BLaER1 (cell line): ENCODE data around the gene ATRN.

Experiments
- H3K27ac ChIP-seq: shearing (Covaris generic); formaldehyde crosslinking; 2 replicates; pipeline ENCODE4 v1.8.1; 2022
- H3K27me3 ChIP-seq: shearing (Covaris generic); formaldehyde crosslinking; 2 replicates; pipeline ENCODE4 v1.8.1; 2022
- H3K36me3 ChIP-seq: shearing (Covaris generic); formaldehyde crosslinking; 2 replicates; pipeline ENCODE4 v1.8.1; 2022
- H3K4me1 ChIP-seq: shearing (Covaris generic); formaldehyde crosslinking; 2 replicates; pipeline ENCODE4 v1.8.1; 2022
- H3K4me2 ChIP-seq: shearing (Covaris generic); formaldehyde crosslinking; 2 replicates; pipeline ENCODE4 v1.8.1; 2022
- H3K4me3 ChIP-seq: shearing (Covaris generic); formaldehyde crosslinking; 2 replicates; pipeline ENCODE4 v1.8.1; 2022
- H3K9ac ChIP-seq: shearing (Covaris generic); formaldehyde crosslinking; 2 replicates; pipeline ENCODE4 v1.8.1; 2022
- H3K9me3 ChIP-seq: shearing (Covaris generic); formaldehyde crosslinking; 2 replicates; pipeline ENCODE4 v1.8.1; 2022
- H4K20me1 ChIP-seq: shearing (Covaris generic); formaldehyde crosslinking; 2 replicates; pipeline ENCODE4 v1.8.1; 2022
- Cebpa-rat ChIP-seq: shearing (Covaris generic); IDR thresholded peaks from 2 replicates; pipeline ENCODE4 v1.8.1; 2022

ATRN gene

GRCh38 chr20:3446779-3447178 lies 24.0 kb upstream of the ATRN start:
- no peaks in the 10 kb centered on the region for H3K36me3 ChIP-seq
- no peak for TF ChIP-seq Cebpa-rat
- H3K27me3 ChIP-seq, result no peaks in the 10 kb centered on the region
- no peak overlapping the region for H3K27ac ChIP-seq
- H3K4me1 ChIP-seq, result no peaks in the 10 kb centered on the region
- no peak overlapping the region for H3K4me3 ChIP-seq
- no peaks in the 10 kb centered on the region for H3K9me3 ChIP-seq
- no peaks in the 10 kb centered on the region for H4K20me1 ChIP-seq
- no peak overlapping the region for H3K4me2 ChIP-seq
- H3K9ac ChIP-seq, result no peak overlapping the region

GRCh38 chr20:3447321-3447720 lies 23.5 kb upstream of the ATRN start:
- Histone ChIP-seq H3K4me3 (no peak overlapping the region), H3K4me1 (no peaks in the 10 kb centered on the region), H3K36me3 (no peaks in the 10 kb centered on the region), H3K9me3 (no peaks in the 10 kb centered on the region), H4K20me1 (no peaks in the 10 kb centered on the region), H3K9ac (no peak overlapping the region), H3K27ac (no peak overlapping the region), H3K4me2 (no peak overlapping the region), H3K27me3 (no peaks in the 10 kb centered on the region)
- no peak for TF ChIP-seq Cebpa-rat

- no peaks in the 10 kb centered on the region for H3K27me3 ChIP-seq
- H3K27ac ChIP-seq, result no peak overlapping the region
- no peaks in the 10 kb centered on the region for H3K36me3 ChIP-seq
- no peak overlapping the region for H3K4me3 ChIP-seq
- no peaks in the 10 kb centered on the region for H3K4me1 ChIP-seq
- no peaks in the 10 kb centered on the region for H4K20me1 ChIP-seq
- H3K9me3 ChIP-seq, result no peaks in the 10 kb centered on the region
- H3K4me2 ChIP-seq, result no peak overlapping the region
- no peak for TF ChIP-seq Cebpa-rat
- H3K9ac ChIP-seq, result no peak overlapping the region
Observed at GRCh38 chr20:3449319-3449718, 21.5 kb upstream of the ATRN start.

GRCh38 chr20:3452136-3452535 lies 18.7 kb upstream of the ATRN start:
- Histone ChIP-seq H3K4me1 (no peaks in the 10 kb centered on the region), H3K9me3 (no peaks in the 10 kb centered on the region), H3K9ac (no peak overlapping the region), H3K27me3 (no peaks in the 10 kb centered on the region), H3K4me2 (no peak overlapping the region), H3K36me3 (no peaks in the 10 kb centered on the region), H3K4me3 (no peak overlapping the region), H3K27ac (no peak overlapping the region), H4K20me1 (no peaks in the 10 kb centered on the region)
- no peak for TF ChIP-seq Cebpa-rat

GRCh38 chr20:3452690-3453089 lies 18.1 kb upstream of the ATRN start:
- H3K9me3 ChIP-seq, result no peaks in the 10 kb centered on the region
- H3K9ac ChIP-seq, result no peak overlapping the region
- no peaks in the 10 kb centered on the region for H3K4me1 ChIP-seq
- no peaks in the 10 kb centered on the region for H3K27me3 ChIP-seq
- no peak overlapping the region for H3K4me2 ChIP-seq
- no peak overlapping the region for H3K4me3 ChIP-seq
- H3K36me3 ChIP-seq, result no peaks in the 10 kb centered on the region
- H4K20me1 ChIP-seq, result no peaks in the 10 kb centered on the region
- no peak for TF ChIP-seq Cebpa-rat
- no peak overlapping the region for H3K27ac ChIP-seq

GRCh38 chr20:3454831-3455230 lies 16.0 kb upstream of the ATRN start:
- no peaks in the 10 kb centered on the region for H3K27me3 ChIP-seq
- no peaks in the 10 kb centered on the region for H3K36me3 ChIP-seq
- H3K4me1 ChIP-seq, result no peaks in the 10 kb centered on the region
- TF ChIP-seq Cebpa-rat, result no peak
- no peak overlapping the region for H3K4me2 ChIP-seq
- no peaks in the 10 kb centered on the region for H3K9me3 ChIP-seq
- no peak overlapping the region for H3K27ac ChIP-seq
- no peak overlapping the region for H3K4me3 ChIP-seq
- H4K20me1 ChIP-seq, result no peaks in the 10 kb centered on the region
- no peak overlapping the region for H3K9ac ChIP-seq

GRCh38 chr20:3456648-3457047 lies 14.2 kb upstream of the ATRN start:
- Histone ChIP-seq H3K36me3 (no peaks in the 10 kb centered on the region), H3K4me2 (no peak overlapping the region), H3K4me3 (no peak overlapping the region), H4K20me1 (no peaks in the 10 kb centered on the region), H3K4me1 (no peaks in the 10 kb centered on the region), H3K9me3 (no peaks in the 10 kb centered on the region), H3K27me3 (no peaks in the 10 kb centered on the region), H3K9ac (no peak overlapping the region), H3K27ac (no peak overlapping the region)
- TF ChIP-seq Cebpa-rat, result no peak

DNA sequence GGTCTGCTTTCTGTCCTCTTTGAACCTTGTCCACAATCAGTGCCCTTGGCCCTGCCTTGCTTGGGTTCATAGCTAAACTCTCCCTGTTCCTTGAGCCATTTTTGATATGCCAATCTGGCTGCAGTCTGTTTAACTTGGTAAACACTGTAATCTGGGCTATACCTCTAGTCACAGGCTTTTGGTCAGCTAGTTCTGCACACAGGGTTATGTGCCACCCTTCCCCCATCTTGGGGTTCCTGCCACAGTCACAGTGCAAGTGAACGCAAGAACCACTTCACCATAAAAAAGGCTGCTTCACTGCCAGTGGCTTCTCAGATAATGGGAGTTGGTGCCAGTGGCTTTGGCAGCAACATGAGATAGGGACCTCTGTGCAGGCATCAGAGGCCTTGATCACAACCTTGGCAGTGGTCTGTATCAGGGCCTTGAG lies 10.9 kb upstream of the ATRN start:
- H3K4me1 ChIP-seq, result no peaks in the 10 kb centered on the region
- TF ChIP-seq Cebpa-rat, result no peak
- H4K20me1 ChIP-seq, result no peaks in the 10 kb centered on the region
- H3K36me3 ChIP-seq, result no peaks in the 10 kb centered on the region
- H3K27me3 ChIP-seq, result no peaks in the 10 kb centered on the region
- H3K4me3 ChIP-seq, result no peak overlapping the region
- no peak overlapping the region for H3K4me2 ChIP-seq
- no peak overlapping the region for H3K9ac ChIP-seq
- no peaks in the 10 kb centered on the region for H3K9me3 ChIP-seq
- no peak overlapping the region for H3K27ac ChIP-seq

- H3K9ac ChIP-seq, result no peak overlapping the region
- H3K9me3 ChIP-seq, result no peaks in the 10 kb centered on the region
- H3K4me2 ChIP-seq, result no peak overlapping the region
- no peaks in the 10 kb centered on the region for H3K36me3 ChIP-seq
- no peak overlapping the region for H3K4me3 ChIP-seq
- H3K4me1 ChIP-seq, result no peaks in the 10 kb centered on the region
- no peaks in the 10 kb centered on the region for H4K20me1 ChIP-seq
- H3K27ac ChIP-seq, result no peak overlapping the region
- TF ChIP-seq Cebpa-rat, result no peak
- H3K27me3 ChIP-seq, result no peaks in the 10 kb centered on the region
Observed at GRCh38 chr20:3461211-3461771, 9.5 kb upstream of the ATRN start.

DNA sequence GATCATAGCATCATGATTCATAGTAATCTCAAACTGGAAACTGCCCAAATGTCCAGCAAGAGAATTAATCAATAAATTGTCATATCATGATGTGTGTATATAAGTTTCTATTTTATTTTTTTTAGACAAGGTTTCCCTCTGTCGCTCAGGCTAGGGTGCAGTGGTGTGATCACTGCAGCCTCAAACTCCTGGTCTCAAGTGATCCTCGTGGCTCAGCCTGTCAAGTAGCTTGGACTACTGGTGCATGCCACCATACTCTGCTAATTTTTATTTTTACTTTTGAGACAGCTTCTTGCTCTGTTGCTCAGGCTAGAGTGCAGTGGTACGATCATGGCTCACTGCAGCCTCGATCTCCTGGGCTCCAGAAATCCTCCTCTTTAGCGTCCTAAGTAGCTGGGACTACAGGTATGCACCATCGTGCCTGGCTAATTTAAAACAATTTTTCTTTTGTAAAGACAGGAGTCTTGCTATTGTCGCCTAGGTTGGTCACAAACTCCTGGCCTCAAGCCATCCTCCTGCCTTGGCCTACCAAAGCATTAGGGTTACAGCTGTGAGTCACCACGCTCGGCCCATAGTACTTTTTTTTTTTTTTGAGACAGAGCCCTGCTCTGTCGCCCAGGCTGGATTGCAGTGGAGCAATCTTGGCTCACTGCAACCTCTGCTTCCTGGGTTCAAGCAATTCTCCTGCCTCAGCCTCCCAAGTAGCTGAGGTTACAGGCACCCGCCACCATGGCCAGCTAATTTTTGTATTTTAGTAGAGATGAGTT lies 8.7 kb upstream of the ATRN start:
- H4K20me1 ChIP-seq, result no peaks in the 10 kb centered on the region
- no peak overlapping the region for H3K27ac ChIP-seq
- no peak for TF ChIP-seq Cebpa-rat
- no peak overlapping the region for H3K4me3 ChIP-seq
- H3K9me3 ChIP-seq, result no peaks in the 10 kb centered on the region
- H3K4me1 ChIP-seq, result no peaks in the 10 kb centered on the region
- no peaks in the 10 kb centered on the region for H3K36me3 ChIP-seq
- H3K9ac ChIP-seq, result no peak overlapping the region
- no peaks in the 10 kb centered on the region for H3K27me3 ChIP-seq
- no peak overlapping the region for H3K4me2 ChIP-seq
